Right kidney (tissue), 1 donor: ENCODE results near the gene MGAT2.
A peak's percentile ranks its signal among the peaks of the same experiment; 100 is the strongest.
"Not testable (repeated sequence)": the region's sequence is repeated elsewhere in the genome, so short reads cannot be mapped to it uniquely, and the experiment has no call there.

Experiments
- DNase-seq: peaks from one replicate; pipeline ENCODE4 v3.0.0-alpha.2; 2016

The MGAT2 gene

DNA sequence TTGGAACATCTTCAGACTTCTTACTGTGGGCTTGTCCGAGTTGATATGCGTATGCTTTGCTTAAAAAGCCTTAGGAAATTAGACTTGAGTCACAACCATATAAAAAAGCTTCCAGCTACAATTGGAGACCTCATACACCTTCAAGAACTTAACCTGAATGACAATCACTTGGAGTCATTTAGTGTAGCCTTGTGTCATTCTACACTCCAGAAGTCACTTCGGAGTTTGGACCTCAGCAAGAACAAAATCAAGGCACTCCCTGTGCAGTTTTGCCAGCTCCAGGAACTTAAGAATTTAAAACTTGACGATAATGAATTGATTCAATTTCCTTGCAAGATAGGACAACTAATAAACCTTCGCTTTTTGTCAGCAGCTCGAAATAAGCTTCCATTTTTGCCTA lies 13.0 kb upstream of the MGAT2 start:
- no peak for DNase-seq

DNA sequence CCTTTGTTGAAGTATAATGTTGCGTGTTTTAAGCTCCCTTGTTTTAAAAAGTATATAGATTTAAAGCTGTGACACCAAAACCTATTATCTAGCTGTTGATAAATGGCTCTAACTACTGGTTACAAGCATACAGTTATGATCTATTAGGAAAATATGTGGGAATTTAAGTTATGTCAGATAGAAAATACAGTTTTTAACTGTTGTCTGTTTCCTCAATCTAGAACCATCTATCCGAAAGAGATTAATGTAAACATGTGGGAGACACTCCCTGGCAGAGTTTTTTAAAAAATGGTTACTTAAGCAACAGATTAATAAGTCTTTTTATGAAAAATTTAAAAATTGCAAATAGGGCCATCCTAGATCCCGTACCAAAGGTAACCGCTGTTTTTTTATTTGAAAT lies 8.3 kb upstream of the MGAT2 start:
- no peak for DNase-seq

DNA sequence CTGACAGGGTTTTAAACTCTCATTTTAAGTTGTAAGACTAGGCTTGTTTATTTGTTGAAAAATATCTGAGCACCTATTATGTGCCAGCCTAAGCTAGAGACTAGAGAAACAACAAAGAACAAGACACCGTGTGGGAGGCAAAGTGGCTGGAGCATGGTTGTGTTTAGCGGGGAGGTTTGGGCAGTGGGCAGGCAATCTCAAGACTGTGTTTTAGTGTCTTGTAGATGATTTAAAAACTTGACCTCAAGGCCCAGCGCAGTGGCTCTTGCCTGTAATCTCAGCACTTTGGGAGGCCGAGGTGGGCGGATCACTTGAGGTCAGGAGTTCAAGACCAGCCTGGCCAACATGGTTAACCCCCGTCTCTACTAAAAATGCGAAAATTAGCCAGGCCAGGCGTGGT lies 7.9 kb upstream of the MGAT2 start:
- DNase-seq: no peak

DNA sequence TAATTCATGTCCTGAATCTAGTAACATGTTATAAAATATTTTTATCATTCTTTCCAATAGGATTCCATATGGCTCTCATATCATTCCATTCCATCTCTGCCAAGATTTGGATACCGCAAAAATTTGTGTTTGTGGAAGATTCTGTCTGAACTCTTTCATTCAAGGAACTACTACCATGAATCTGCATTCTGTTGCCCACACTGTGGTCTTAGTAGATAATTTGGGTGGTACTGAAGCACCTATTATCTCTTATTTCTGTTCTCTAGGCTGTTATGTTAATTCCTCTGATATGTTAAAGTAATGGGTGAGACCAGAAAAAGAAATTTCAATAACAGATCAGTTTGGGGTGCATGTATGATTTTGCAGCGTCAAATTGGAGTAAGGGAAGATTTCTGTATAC lies 6.4 kb upstream of the MGAT2 start:
- DNase-seq: no peak

DNA sequence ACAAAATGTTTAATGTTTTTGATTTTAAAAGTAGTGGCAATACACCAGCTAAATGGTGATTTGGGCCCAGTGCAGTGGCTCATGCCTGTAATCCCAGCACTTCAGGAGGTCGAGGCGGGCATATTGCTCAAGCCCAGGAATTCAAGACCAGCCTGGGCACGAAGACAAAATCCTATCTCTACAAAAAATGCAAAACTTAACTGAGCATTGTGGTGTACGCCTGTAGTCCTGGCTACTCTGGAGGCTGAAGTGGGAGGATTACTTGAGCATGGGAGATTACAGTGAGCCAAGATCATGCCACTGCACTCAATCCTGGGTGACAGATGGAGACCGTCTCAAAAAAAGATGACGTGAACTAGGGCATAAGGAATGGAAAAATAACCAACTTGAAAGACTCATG lies 4.8 kb upstream of the MGAT2 start:
- DNase-seq: no peak

DNA sequence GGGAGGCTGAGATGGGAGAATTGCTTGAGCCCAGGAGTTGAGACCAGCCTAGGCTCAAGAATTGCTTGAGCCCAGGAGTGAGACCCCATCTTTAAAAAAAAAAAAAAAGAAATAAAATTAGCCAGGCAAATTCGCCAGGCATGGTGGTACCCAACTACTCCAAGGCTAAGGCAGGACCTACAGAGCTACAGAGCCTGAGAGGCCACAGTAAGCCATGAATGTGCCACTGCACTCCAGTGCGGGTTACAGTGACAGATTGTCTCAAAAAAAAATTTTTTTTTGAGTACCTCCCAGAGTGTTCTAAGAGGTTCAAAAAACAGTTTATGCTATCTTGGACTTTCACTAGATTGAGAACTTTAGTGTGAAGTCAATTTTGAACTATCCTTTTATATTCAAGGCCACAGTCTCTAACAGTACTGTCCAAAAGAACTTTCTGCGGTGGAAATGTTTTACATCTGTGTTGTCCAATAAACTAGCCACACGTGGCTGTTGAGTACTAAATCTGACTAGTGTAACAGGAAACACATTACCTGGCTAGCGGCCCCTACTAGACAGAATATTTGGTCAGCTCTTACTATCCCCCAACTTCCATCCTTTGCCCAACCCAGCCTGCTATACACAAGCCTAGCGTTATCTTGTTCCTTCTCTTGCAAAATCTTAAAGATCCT lies 2.6 kb upstream of the MGAT2 start:
- DNase-seq: no peak

DNA sequence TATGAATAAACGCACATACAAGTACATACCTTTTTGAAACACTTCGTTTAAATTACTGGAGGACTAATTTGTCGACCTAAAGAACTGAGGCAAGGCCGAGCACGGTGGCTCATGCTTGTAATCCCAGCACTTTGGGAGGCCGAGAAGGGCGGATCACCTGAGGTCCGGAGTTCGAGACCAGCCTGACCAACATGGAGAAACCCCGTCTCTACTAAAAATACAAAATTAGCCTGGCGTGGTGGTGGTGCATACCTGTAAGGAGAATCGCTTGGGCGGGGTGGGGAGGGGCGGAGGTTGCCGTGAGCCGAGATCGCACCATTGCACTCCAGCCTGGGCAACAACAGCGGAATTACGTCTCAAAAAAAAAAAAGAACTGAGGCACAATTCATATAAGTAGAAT lies 1.3 kb upstream of the MGAT2 start:
- DNase-seq: not testable (repeated sequence)

DNA sequence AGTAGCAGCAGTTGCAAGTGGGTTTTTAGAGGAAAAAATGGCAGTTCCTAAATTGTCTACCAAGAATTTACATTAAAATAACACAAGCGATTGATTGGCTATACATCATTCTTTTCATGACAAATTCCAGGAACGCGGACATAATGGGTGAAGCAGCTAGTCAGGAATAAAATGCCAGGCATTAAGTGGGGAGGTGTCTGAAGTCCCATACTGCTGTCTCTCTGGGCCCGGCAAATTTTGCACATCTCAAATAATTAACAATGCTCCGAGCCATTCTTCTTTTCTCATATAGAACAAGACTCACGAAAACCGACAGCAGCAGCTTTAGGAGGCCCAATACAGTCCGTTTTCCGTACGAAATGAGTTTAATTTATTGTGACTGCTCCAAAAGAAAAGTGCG lies 869 bp upstream of the MGAT2 start:
- DNase-seq: no peak

DNA sequence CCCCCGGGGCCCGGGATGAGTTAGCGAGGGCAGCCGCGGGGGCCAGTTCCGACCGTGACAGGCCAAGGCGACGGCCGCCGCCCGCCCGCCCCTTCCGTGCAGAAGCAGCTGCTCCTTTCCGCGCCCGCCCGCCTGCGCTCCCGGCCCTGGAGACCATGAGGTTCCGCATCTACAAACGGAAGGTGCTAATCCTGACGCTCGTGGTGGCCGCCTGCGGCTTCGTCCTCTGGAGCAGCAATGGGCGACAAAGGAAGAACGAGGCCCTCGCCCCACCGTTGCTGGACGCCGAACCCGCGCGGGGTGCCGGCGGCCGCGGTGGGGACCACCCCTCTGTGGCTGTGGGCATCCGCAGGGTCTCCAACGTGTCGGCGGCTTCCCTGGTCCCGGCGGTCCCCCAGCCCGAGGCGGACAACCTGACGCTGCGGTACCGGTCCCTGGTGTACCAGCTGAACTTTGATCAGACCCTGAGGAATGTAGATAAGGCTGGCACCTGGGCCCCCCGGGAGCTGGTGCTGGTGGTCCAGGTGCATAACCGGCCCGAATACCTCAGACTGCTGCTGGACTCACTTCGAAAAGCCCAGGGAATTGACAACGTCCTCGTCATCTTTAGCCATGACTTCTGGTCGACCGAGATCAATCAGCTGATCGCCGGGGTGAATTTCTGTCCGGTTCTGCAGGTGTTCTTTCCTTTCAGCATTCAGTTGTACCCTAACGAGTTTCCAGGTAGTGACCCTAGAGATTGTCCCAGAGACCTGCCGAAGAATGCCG lies 699 bp downstream of the MGAT2 start:
- no peak for DNase-seq

DNA sequence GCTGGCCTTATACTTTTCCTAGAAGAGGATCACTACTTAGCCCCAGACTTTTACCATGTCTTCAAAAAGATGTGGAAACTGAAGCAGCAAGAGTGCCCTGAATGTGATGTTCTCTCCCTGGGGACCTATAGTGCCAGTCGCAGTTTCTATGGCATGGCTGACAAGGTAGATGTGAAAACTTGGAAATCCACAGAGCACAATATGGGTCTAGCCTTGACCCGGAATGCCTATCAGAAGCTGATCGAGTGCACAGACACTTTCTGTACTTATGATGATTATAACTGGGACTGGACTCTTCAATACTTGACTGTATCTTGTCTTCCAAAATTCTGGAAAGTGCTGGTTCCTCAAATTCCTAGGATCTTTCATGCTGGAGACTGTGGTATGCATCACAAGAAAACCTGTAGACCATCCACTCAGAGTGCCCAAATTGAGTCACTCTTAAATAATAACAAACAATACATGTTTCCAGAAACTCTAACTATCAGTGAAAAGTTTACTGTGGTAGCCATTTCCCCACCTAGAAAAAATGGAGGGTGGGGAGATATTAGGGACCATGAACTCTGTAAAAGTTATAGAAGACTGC lies 1.5 kb downstream of the MGAT2 start:
- no peak for DNase-seq

DNA sequence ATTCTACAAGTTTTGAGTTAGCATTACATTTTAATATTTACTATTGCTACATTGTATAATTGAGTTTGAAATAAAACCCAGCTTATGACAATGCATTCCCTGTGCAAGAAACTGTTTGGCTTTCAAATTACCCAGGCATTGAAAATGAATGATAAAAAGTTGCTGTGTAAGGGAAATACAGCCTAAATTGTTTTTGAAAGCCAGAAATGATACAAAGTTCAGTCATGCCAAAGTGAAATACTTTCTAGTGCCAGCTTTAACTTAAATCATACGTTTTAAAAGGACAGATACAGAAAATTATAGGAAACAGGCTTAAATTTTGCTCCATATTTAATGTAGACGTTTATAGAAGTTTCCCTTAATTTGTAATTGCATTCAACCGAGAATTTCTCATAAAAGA lies 2.8 kb downstream of the MGAT2 start:
- no peak for DNase-seq

DNA sequence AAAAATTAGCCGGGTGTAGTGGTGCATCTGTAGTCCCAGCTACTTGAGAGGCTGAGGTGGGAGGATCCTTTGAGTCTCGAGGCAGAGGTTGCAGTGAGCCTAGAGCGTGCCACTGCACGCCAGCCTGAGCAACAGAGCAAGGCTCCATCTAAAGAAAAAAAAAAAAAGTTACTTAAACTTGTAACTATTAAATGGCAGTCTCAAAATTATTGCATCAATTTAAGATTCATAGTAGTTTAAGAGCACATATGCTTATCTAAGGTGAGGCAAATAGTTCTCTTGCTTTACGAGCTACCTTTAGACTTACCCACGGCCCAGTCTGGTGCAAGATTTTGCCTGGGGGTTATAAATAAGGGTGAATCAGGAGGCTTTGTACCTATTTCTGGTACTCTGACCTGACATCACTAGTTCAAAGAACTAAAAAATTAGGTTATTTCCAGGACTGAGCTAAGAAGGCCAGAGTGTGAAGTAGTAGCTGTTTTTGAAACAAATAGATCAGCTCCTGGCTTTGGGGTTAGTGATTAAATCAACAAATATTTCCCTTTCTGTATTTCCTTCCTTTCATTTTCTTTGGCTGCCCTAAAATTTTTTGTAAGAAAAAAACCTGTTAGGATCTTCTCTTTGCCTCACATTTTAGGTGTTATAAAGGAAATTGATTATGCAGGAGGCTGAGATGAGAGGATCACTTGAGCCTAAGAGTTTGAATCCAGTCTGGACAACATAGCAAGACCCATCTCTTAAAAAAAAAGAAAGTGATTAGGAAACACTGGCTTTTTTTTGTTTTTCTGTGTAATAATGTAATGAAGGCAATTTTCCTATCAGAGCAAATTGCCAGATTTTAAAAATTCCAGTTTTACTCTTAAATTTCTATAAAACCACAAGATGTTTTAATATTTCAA lies 3.6 kb downstream of the MGAT2 start:
- no peak for DNase-seq

DNA sequence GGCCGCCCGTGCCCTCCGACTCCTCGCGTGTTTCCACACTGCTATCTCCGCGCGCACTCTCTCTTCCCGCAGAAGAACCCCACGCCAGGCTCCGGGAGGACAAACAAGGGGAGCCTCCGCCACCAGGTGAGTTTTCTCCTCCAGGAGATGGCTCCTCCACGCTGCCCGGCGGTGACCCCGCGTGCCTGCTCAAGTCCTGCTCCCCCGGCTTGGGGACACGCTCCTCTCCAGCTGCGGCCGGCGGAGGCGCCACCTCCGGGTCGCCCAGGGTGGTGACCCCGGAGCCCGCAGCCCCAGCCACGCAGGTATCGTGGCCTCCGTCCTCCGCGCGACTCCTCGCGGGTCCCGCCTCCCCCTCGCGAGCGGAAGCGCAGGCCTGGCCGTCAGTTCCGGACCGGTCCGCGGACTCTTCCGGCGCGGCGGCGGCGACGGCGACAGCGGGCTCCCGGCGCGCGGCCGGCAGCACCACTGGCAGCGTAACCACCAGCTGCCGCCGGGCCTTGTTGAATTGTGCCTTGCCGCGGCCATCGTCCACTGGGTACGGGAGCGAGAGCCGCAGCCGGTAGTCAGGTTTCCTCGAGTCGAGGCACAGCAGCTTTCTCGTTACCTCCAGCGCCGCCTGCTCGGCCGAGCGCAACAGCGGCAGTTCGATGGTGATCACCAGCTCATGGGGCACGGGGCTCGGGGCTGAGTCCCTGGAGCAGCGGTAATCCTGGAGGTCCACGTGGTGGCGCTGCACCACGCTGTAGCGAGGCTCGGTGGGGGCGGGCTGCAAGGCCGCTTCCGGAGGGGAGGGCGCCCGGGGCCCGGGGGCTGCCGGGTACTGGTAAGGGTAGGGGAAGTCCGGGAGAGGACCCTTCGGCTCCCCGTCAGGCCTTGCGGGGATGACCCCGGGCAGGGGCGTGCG lies 13.3 kb downstream of the MGAT2 start:
- DNase-seq: peak; percentile 98

DNA sequence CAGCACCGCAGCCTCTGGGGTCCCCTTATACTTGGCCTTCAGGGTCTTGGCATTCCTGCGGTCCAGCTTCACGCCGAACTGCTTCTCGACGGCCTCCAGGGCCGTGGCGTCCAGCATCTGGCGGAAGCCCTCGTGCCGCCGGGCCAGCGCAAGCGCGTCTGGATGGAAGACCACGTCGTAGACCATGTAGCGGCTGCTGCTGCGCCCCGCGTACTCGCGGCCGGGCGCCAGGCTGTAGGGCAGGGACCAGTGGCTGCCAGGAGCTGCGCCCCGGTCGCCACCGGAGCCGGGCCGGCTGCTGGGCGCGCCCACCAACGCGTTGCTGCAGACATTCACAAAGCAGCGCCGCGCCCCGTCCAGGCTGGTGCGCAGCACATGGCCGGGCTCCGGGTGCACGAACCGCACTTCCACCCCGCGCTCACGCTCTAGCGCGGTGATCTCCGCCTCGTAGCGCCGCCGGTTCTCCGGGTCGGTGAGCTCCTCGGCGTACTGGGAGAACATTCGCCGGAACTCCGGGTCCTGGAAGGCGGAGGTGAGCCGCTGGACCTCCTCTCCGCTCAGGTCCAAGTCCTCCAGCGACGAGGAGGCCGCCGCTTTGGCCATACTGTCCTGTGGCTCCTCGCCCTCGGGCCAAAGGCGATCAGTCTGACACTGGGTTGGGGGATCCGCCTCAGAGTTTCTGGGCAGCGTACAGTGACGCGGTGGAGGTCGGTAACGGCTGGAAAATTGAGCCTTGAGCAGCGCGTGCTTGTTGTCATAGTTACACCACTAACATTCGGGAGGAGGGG lies 14.1 kb downstream of the MGAT2 start, which contains the start of gene DNAAF2:
Gene DNAAF2 (minus strand): TSS at position 698 of the 788 bp plus-strand sequence. CDS start 95 bp downstream, at position 603.
- peak; percentile 98 for DNase-seq

DNA sequence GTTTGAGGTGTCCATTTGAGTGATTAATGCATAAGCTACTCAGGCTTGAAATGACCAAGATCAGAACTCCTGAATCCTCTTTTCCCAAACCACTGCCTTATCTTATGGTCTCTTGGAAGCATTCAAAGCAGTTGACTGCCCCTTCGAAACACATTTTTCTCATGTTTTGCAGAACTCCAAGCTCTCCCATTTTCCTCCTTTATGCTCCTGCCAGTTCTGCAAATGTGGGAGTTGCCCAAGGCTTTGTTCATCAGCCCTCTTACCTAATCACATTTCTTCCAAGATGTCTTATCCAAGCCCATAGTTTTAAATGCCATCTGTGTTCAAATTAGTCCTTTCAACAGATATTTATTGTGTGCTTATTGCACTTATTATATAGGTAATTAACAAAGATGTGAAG lies 16.3 kb downstream of the MGAT2 start:
- no peak for DNase-seq

DNA sequence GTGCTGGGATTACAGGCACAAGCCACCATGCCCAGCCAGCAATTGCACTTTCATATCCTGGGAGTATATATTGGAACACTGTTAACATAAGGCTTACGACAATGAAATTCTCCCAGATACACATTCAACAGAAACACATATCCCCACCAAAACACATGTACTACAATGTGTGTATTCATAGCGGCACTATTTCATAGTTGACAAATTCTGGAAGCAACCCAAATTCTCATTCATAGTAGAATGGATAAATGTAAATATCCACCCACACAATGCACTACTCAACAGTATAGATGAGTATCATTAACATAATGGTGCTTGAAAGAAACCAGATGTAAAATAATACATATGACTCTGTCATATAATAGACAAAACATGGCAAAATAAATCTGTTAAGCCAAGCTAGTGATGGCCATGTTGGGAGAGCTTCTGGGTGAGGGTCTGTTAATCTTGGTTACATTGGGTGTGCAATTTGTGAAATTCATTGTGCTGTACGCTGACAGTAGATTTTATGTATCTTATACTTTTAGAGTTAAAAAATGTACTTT lies 17.0 kb downstream of the MGAT2 start:
- no peak for DNase-seq

DNA sequence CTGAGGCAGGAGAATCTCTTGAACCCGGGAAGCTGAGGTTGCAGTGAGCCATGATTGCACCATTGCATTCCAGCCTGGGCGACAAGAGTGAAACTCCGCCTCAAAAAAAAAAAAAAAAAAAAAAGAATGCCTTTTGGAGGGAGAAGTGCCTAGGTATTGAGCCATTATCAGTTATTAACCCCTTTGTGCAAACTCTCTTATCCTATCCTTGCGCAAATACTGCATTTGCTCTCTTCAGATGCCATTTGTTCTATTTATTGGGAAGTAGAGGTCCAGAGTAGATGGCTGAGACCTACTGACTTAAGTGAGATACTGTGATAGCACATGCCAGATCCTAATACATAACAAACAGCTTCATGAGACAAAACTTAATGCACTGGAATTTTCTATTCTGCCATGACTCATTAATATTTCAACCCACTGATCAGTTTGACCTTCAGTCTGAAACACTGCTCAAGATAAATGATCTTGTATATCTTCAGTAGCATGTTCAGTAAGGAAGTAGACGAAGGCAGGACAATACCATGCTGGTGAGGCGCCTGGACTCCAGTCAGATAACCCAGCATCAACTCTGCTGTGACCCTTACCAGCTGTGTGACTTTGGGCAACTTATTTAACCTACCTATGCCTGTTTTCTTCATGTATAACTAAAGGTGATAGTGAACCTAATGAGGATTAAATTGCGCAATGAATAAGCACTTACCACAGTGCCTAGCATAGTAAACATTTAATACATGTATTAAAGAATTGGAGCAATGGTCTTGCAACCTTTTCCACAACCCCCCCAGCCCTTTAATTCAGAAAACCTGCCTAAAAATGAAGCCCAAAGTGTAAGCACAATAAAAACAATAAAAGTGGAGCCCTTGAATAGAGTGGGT lies 20.2 kb downstream of the MGAT2 start:
- DNase-seq: no peak

DNA sequence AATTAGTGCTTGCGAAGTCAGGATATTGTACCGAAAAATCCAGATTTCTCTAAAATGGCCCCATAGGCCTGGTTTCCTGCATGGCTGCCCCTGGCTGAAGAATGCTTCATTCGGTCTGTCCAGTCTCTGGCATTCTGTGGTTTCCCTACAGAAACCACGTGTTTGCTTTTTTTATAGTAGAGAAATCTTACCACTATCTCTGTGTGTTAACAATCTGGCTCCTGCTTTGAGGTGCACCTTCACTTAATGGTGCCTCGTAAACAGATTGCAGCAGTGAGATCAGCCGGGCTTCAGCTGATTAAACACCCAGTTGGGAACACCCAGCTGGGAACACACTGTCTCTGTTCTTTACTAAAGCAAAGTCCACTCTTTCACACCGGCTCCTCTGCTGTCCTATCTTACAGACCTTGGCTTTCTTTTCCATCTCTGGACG lies 21.1 kb downstream of the MGAT2 start:
- no peak for DNase-seq

DNA sequence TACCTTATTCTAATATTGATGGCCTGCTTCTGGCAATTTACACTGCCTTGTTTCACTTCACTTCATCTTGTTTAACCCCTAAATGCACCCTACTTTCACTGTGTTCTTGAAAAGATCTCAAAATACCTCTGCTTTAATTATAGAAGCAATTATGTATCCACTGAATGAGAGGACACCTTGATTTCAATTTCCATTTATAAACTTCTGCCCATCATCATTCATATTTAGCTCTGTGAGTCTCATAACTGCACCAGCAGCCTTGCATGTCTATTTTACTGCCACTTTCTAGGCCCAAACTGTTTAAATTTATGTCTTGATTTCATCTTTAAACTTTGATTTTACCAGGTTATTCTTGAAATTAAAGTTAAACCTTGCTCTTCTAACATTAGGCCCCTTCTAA lies 21.6 kb downstream of the MGAT2 start:
- no peak for DNase-seq
